Mesendoderm (in vitro differentiated cells): ENCODE results near the gene MINDY3.

Experiments
- DNase-seq: peaks from one replicate; pipeline ENCODE4 v3.0.0; 2013
- H2AK5ac ChIP-seq: 2 replicates; pipeline ENCODE4 v1.6.1; 2013; ENCODE audit warnings: low read length, inconsistent platforms
- H2BK120ac ChIP-seq: 2 replicates; pipeline ENCODE4 v1.6.1; 2013; ENCODE audit warnings: low read depth, mild to moderate bottlenecking, low read length, moderate library complexity, mixed read lengths
- H2BK15ac ChIP-seq: replicated peaks from 2 replicates; pipeline ENCODE4 v1.6.1; 2013; ENCODE audit warnings: low read depth, mild to moderate bottlenecking, moderate library complexity
- H2BK5ac ChIP-seq: 2 replicates; pipeline ENCODE4 v1.6.1; 2013; ENCODE audit warnings: low read length, inconsistent platforms
- H3K18ac ChIP-seq: 2 replicates; pipeline ENCODE4 v1.6.1; 2013; ENCODE audit warnings: mild to moderate bottlenecking, low read length, mixed read lengths
- H3K23ac ChIP-seq: one replicate; pipeline ENCODE4 v1.6.1; 2013; ENCODE audit warnings: low read length
- H3K27ac ChIP-seq: 2 replicates; pipeline ENCODE4 v1.5.1; 2013; ENCODE audit warnings: low read depth, mild to moderate bottlenecking, inconsistent platforms, low read length, moderate library complexity
- H3K27me3 ChIP-seq: 2 replicates; pipeline ENCODE4 v1.6.1; 2013; ENCODE audit warnings: low read length, control low read depth, mild to moderate bottlenecking, inconsistent platforms; ENCODE audit not compliant: insufficient read depth, poor library complexity
- H3K36me3 ChIP-seq: 2 replicates; pipeline ENCODE4 v1.6.1; 2013; ENCODE audit warnings: low read length, inconsistent platforms; ENCODE audit not compliant: control insufficient read depth, insufficient read depth
- H3K4ac ChIP-seq: one replicate; pipeline ENCODE4 v1.6.1; 2013; ENCODE audit warnings: low read depth, mild to moderate bottlenecking, low read length, moderate library complexity
- H3K4me1 ChIP-seq: 2 replicates; pipeline ENCODE4 v1.6.1; 2013; ENCODE audit warnings: low read depth, low read length, inconsistent platforms; ENCODE audit not compliant: control insufficient read depth
- H3K4me2 ChIP-seq: 2 replicates; pipeline ENCODE4 v1.6.1; 2013; ENCODE audit warnings: low read length
- H3K4me3 ChIP-seq: 2 replicates; pipeline ENCODE4 v1.5.1; 2013; ENCODE audit warnings: mild to moderate bottlenecking, low read length
- H3K56ac ChIP-seq: one replicate; pipeline ENCODE4 v1.6.1; 2013; ENCODE audit warnings: low read length
- H3K79me1 ChIP-seq: 2 replicates; pipeline ENCODE4 v1.6.1; 2013; ENCODE audit warnings: low read length, inconsistent platforms
- H3K79me2 ChIP-seq: 2 replicates; pipeline ENCODE4 v1.6.1; 2013; ENCODE audit warnings: mild to moderate bottlenecking, low read length; ENCODE audit not compliant: control insufficient read depth, insufficient read depth
- H3K9ac ChIP-seq: 2 replicates; pipeline ENCODE4 v1.6.1; 2013; ENCODE audit warnings: low read length, inconsistent platforms
- H4K5ac ChIP-seq: one replicate; pipeline ENCODE4 v1.6.1; 2013; ENCODE audit warnings: low read length
- H4K8ac ChIP-seq: one replicate; pipeline ENCODE4 v1.6.1; 2013; ENCODE audit warnings: low read depth, mild to moderate bottlenecking, control low read depth, low read length, moderate library complexity
- WGBS: extraction: QIAGEN DNeasy Blood & Tissue Kit; methylation state at CpG from one replicate; pipeline ENCODE4 v1.1.7; 2013; ENCODE audit warnings: low lambda C conversion rate, missing lambda C conversion rate; ENCODE audit not compliant: insufficient coverage; ENCODE audit errors: extremely low coverage; 5-methylcytosine and 5-hydroxymethylcytosine counted together

MINDY3 gene

DNA sequence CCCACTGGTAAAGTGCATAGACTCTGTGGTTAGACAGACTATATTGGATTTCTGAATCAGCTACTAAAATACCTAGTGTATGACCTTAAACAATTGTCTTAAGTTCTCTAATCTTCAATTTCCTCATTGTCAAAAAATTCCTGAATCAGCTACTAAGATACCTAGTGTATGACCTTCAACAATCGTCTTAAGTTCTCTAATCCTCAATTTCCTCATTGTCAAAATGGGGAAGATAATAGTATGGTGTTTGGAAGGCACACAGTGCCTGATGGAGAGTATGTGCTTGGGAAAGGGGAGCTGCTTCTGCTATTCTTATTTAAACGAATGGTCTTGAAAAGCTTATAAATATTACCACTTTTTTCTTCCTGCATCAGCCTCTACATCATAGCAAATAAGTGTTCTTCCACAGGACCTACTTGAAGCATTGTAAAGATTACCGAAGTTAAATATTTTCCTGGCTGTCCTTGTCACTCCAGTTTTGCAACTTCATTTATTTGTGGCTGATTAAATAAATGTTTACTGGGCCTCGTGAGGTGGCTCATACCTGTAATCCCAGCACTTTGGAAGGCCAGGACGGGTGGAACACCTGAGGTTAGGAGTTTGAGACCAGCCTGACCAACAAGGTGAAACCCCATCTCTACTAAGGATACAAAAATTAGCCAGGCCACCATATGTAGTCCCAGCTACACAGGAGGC is 76.2 kb downstream of the MINDY3 start:
- no peak overlapping the region for H3K4me3 ChIP-seq
- H3K56ac ChIP-seq: no peak overlapping the region
- H3K18ac ChIP-seq: no peak overlapping the region
- H2BK120ac ChIP-seq: no peak overlapping the region
- peaks cover 2% of the 10 kb centered on the region for H3K4me1 ChIP-seq
- no peak overlapping the region for H2AK5ac ChIP-seq
- no peaks in the 10 kb centered on the region for H3K36me3 ChIP-seq
- no peaks in the 10 kb centered on the region for H3K79me2 ChIP-seq
- no peaks in the 10 kb centered on the region for H3K27me3 ChIP-seq
- H3K9ac ChIP-seq: no peak overlapping the region
- no peak overlapping the region for H3K4me2 ChIP-seq
- no peak overlapping the region for H3K27ac ChIP-seq
- H3K23ac ChIP-seq: no peak overlapping the region
- WGBS: no CpG with 5 or more reads among the region's 5 CpGs
- H3K4ac ChIP-seq: no peak overlapping the region
- DNase-seq: no peak
- H4K8ac ChIP-seq: no peak overlapping the region
- no peaks in the 10 kb centered on the region for H3K79me1 ChIP-seq
- H4K5ac ChIP-seq: no peak overlapping the region
- no peak overlapping the region for H2BK5ac ChIP-seq
- no peak overlapping the region for H2BK15ac ChIP-seq

DNA sequence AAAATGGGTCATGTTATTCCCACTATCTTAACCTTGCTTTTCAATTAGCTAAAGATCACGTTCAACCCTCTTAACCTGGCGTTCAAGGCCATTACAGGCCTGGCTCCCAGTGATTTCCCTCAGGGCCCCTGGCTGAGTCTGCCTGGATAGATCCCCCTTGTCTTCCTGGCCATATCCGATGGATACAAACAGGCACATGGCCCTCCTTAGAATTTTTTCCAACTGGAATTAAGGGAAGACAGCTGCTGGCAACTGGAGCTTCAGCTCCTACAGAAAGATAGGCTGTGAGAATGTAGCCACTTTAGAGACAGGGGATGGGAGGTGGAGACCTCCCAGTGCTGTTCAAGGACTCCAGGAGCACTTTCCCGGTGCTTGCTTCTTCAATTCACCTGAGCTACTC is 77.5 kb downstream of the MINDY3 start:
- no peak overlapping the region for H3K56ac ChIP-seq
- H3K9ac ChIP-seq: no peak overlapping the region
- DNase-seq: no peak
- H3K4me1 ChIP-seq: peaks cover 2% of the 10 kb centered on the region
- H3K27ac ChIP-seq: no peak overlapping the region
- H3K79me1 ChIP-seq: no peaks in the 10 kb centered on the region
- H2BK15ac ChIP-seq: no peak overlapping the region
- H3K36me3 ChIP-seq: no peaks in the 10 kb centered on the region
- H3K4ac ChIP-seq: no peak overlapping the region
- H3K79me2 ChIP-seq: no peaks in the 10 kb centered on the region
- no peak overlapping the region for H2AK5ac ChIP-seq
- no peak overlapping the region for H3K23ac ChIP-seq
- H3K18ac ChIP-seq: no peak overlapping the region
- H2BK5ac ChIP-seq: no peak overlapping the region
- H2BK120ac ChIP-seq: no peak overlapping the region
- no peak overlapping the region for H3K4me3 ChIP-seq
- H3K27me3 ChIP-seq: no peaks in the 10 kb centered on the region
- no peak overlapping the region for H4K8ac ChIP-seq
- WGBS: no CpG with 5 or more reads among the region's 4 CpGs
- no peak overlapping the region for H4K5ac ChIP-seq
- no peak overlapping the region for H3K4me2 ChIP-seq

DNA sequence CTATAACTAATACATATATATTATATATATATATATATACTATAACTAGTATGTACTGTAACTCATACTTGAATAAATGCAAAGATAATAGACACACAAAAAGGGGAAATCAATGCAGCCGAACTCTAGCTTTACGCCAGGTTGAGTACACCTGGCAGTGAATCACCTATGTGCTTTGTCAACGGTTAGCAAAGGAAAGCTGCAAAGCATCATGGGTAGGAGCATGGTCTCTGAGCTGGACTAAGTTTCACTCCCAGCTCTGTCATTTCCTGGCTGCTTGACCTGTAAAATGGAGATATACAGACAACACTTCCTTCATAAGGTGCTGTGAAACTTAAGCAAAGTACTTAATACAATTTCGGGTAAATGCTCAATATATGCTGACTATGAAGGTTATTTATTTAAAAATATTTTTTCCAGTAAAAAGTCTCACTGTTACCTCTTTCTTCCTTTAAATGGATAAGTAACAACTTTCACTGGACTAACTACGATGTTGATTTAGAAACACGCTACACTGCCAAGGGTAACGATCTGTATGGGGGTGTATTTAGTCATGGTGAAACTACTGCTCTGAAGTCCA is 78.8 kb downstream of the MINDY3 start:
- H3K79me1 ChIP-seq: no peaks in the 10 kb centered on the region
- H3K27ac ChIP-seq: no peak overlapping the region
- H3K18ac ChIP-seq: no peak overlapping the region
- no peak overlapping the region for H3K9ac ChIP-seq
- no peak overlapping the region for H2BK15ac ChIP-seq
- no CpG with 5 or more reads among the region's 7 CpGs for WGBS
- no peak overlapping the region for H2AK5ac ChIP-seq
- H3K4me2 ChIP-seq: no peak overlapping the region
- no peaks in the 10 kb centered on the region for H3K79me2 ChIP-seq
- no peak overlapping the region for H2BK120ac ChIP-seq
- H3K23ac ChIP-seq: no peak overlapping the region
- no peak overlapping the region for H4K5ac ChIP-seq
- no peak overlapping the region for H3K4me3 ChIP-seq
- H2BK5ac ChIP-seq: no peak overlapping the region
- H3K36me3 ChIP-seq: no peaks in the 10 kb centered on the region
- H4K8ac ChIP-seq: no peak overlapping the region
- H3K4ac ChIP-seq: no peak overlapping the region
- no peak for DNase-seq
- H3K4me1 ChIP-seq: peaks cover 2% of the 10 kb centered on the region
- H3K27me3 ChIP-seq: no peaks in the 10 kb centered on the region
- no peak overlapping the region for H3K56ac ChIP-seq

DNA sequence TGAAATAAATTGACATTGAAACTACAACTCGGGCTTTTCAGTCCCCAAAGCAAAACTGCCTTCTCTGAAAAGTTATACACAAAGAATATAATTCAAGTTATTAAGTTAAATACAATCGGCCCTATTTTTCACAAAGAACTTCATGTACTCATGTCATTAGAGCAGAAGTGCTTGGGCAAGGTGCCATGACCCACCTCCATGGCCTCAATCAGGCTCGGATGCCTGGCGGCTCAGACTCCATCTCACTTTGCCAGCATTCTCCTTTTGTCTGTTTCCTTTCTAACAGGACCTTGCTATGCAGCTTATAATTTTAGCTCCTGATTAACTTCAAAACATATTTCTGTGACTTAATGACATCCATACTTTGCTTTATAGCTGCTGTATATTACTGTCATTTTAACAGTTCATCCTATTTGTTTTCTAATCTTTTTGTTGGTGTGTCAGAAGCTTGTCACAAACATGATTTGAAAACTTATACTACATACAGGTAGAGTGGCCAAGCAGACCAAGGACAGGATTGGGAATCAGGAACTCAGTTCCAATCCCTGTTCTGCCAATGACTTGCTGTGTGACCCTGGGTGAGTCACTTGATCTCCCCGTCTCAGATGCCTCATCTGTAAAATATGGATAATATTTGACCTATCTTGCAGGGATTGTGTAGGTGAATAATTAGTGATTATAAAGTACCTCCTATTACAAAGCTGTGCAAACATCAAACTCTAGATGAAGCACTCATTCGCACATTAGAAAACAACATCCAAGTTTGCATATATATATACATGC is 79.8 kb downstream of the MINDY3 start:
- no CpG with 5 or more reads among the region's 6 CpGs for WGBS
- no peak overlapping the region for H4K8ac ChIP-seq

DNA sequence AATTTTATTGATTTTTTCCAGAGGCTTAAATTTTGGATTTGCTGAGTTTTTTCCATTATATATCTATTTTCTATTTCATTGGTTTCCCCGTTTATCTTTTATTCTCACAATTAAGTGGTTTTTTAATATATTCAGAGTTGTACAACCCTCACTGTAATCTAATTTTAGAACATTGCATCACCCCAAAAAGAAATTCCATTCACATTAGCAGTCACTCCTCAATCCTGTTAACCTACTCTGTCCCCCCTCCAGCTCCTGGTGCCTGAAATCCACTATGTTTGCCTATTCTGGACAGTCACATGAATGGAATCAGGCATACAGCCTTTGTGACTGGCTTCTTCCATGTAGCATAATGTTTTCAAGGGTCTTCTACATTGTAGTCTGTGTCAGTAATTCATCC is 84.8 kb downstream of the MINDY3 start:
- Histone ChIP-seq H3K23ac (no peak overlapping the region), H3K4me1 (no peaks in the 10 kb centered on the region), H4K5ac (no peak overlapping the region), H2BK120ac (no peak overlapping the region), H2BK15ac (no peak overlapping the region), H3K4me2 (no peak overlapping the region), H2AK5ac (no peak overlapping the region), H3K4me3 (no peak overlapping the region), H3K27ac (no peak overlapping the region), H3K79me1 (no peaks in the 10 kb centered on the region), H3K56ac (no peak overlapping the region), H4K8ac (no peak overlapping the region), H3K27me3 (no peaks in the 10 kb centered on the region), H3K79me2 (no peaks in the 10 kb centered on the region), H2BK5ac (no peak overlapping the region), H3K4ac (no peak overlapping the region), H3K18ac (no peak overlapping the region), H3K36me3 (no peaks in the 10 kb centered on the region), H3K9ac (no peak overlapping the region)
- DNase-seq: no peak
- WGBS: no CpG with 5 or more reads among the region's 1 CpG

More for the DNA sequence above, 79.8 kb downstream of the MINDY3 start:
- H3K27ac ChIP-seq: no peak overlapping the region
- H2BK5ac ChIP-seq: no peak overlapping the region
- H3K4me3 ChIP-seq: no peak overlapping the region
- H4K5ac ChIP-seq: no peak overlapping the region
- no peaks in the 10 kb centered on the region for H3K79me2 ChIP-seq
- H3K23ac ChIP-seq: no peak overlapping the region
- DNase-seq: no peak
- no peak overlapping the region for H2BK120ac ChIP-seq
- H3K4ac ChIP-seq: no peak overlapping the region
- H3K9ac ChIP-seq: no peak overlapping the region
- no peak overlapping the region for H3K56ac ChIP-seq
- H3K79me1 ChIP-seq: no peaks in the 10 kb centered on the region
- peaks cover 2% of the 10 kb centered on the region for H3K4me1 ChIP-seq
- no peak overlapping the region for H3K18ac ChIP-seq
- no peak overlapping the region for H2BK15ac ChIP-seq
- H3K36me3 ChIP-seq: no peaks in the 10 kb centered on the region
- no peak overlapping the region for H2AK5ac ChIP-seq
- H3K27me3 ChIP-seq: no peaks in the 10 kb centered on the region
- no peak overlapping the region for H3K4me2 ChIP-seq
